MCF 10A (cell line): ENCODE measurements around the gene SPATA21. TPM values are rescaled to one million over a fixed set of nuclear protein-coding genes. Genes with fewer than 3 reads are reported as not detected.
A peak's percentile ranks its signal among the peaks of the same experiment; 100 is the strongest.

Experiments used
- BruUV-seq: library from RNA; stranded (reverse); fragments of 400-500 nt; replicated peaks from 2 replicates; lab custom pipeline; 2021; lab: Mats Ljungman, UMichigan
- CTCF ChIA-PET: fragments of 300-600 bp; sonication (Branson Sonifier 250); formaldehyde crosslinking; extraction: SDS; loops from one replicate; lab custom pipeline; 2021; ENCODE audit warnings: antibody characterized with exemption, inconsistent platforms; lab: Yijun Ruan, JAX
- POLR2A ChIA-PET: fragments of 300-600, 350-650 bp; sonication (Branson Sonifier 250); formaldehyde crosslinking; extraction: SDS; loops from one replicate; lab custom pipeline; 2020; ENCODE audit warnings: antibody characterized with exemption, inconsistent platforms; lab: Yijun Ruan, JAX
- DNase-seq: peaks from one replicate; pipeline ENCODE4 v3.0.0-alpha.2; 2018; ENCODE audit not compliant: unreplicated experiment
- H3K27ac Mint-ChIP-seq: one replicate; pipeline ENCODE4 v1.8.0; 2022; ENCODE audit warnings: mild to moderate bottlenecking, low read depth, mixed read lengths; ENCODE audit not compliant: unreplicated experiment
- H3K27me3 Mint-ChIP-seq: one replicate; pipeline ENCODE4 v1.8.0; 2022; ENCODE audit warnings: mixed read lengths; ENCODE audit not compliant: insufficient read depth, unreplicated experiment
- H3K36me3 Mint-ChIP-seq: one replicate; pipeline ENCODE4 v1.8.0; 2022; ENCODE audit warnings: mild to moderate bottlenecking, moderate library complexity, mixed read lengths; ENCODE audit not compliant: insufficient read depth, unreplicated experiment
- H3K4me1 Mint-ChIP-seq: one replicate; pipeline ENCODE4 v1.8.0; 2022; ENCODE audit warnings: mixed read lengths; ENCODE audit not compliant: insufficient read depth, unreplicated experiment
- H3K4me3 Mint-ChIP-seq: one replicate; pipeline ENCODE4 v1.8.0; 2022; ENCODE audit warnings: mild to moderate bottlenecking, moderate library complexity, mixed read lengths; ENCODE audit not compliant: unreplicated experiment
- H3K9me3 Mint-ChIP-seq: one replicate; pipeline ENCODE4 v1.8.0; 2022; ENCODE audit warnings: mixed read lengths; ENCODE audit not compliant: unreplicated experiment
- intact Hi-C: fragments of 100-400 bp; cut with micrococcal nuclease; formaldehyde crosslinking; loops from 2 replicates; pipeline ENCODE4 v1.14.1; 2022
- total RNA-seq: library from RNA; stranded (reverse); gene quantifications from 2 replicates; pipeline ENCODE4 v1.2.3, GENCODE V29; 2022
- TF ChIP-seq, protein P1 (sequence below): fragments of 200-600 bp; IDR thresholded peaks from one replicate; pipeline ENCODE4 v1.8.0; 2022; ENCODE audit warnings: antibody characterized with exemption, mild to moderate bottlenecking; ENCODE audit not compliant: unreplicated experiment

SPATA21 gene
- total RNA-seq, 1 experiment from 2014 or later = not detected

DNA sequence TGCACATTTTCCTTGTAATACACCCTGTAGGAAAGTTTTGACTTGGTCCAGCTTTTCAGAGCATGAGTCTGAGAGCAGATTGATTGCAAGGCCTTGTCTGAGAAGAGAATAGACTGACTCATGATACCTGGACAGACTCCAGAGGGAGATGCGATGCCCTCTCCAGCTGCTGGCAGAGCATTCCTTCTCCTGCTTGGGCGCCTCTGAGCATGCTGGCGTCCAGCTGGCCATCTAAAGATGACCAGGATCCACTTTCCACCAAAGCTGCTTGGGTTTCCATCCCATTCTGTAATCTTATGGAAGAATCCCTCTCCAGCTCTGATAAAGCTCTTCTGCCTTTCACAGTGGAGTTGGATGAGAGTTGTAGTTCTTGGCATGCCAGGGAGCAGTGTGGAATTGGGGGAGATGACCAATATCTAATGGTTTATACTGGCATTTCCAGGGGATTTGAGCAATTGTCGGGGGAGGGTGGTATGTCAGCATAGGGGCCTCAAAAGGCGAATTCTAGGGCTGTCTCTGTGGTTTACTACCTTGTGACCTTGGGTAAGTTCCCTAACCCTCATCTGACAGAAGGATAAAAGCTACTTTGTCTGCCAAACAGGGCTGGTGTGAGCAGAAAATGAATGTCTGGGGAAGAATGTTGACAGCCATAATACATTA is 50.6 kb downstream of the SPATA21 start:
- TF ChIP-seq, protein P1, sequence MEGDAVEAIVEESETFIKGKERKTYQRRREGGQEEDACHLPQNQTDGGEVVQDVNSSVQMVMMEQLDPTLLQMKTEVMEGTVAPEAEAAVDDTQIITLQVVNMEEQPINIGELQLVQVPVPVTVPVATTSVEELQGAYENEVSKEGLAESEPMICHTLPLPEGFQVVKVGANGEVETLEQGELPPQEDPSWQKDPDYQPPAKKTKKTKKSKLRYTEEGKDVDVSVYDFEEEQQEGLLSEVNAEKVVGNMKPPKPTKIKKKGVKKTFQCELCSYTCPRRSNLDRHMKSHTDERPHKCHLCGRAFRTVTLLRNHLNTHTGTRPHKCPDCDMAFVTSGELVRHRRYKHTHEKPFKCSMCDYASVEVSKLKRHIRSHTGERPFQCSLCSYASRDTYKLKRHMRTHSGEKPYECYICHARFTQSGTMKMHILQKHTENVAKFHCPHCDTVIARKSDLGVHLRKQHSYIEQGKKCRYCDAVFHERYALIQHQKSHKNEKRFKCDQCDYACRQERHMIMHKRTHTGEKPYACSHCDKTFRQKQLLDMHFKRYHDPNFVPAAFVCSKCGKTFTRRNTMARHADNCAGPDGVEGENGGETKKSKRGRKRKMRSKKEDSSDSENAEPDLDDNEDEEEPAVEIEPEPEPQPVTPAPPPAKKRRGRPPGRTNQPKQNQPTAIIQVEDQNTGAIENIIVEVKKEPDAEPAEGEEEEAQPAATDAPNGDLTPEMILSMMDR = no peak
- peaks cover 17% of the 10 kb centered on the region for H3K36me3 Mint-ChIP-seq
- peaks cover 30% of the 10 kb centered on the region for H3K4me1 Mint-ChIP-seq
- H3K27ac Mint-ChIP-seq = peak overlapping the region; percentile 86
- H3K9me3 Mint-ChIP-seq = no peaks in the 10 kb centered on the region
- DNase-seq = peak; percentile 89
- no peak overlapping the region for H3K4me3 Mint-ChIP-seq
- H3K27me3 Mint-ChIP-seq = no peaks in the 10 kb centered on the region
- ChIA-PET POLR2A (interaction anchor here (0.6 to 3.9 kb wide), 12 partner anchors 10 to 241 kb away, joined by 3 to 21 read pairs (median 4); partner anchors contain the start of genes NECAP2 and SZRD1), CTCF (interaction anchor here (0.6 kb wide), 1 partner anchor 53 kb away, joined by 3 read pairs; the partner anchor contains the start of gene NECAP2)
- intact Hi-C loops = no loop called here
- BruUV-seq = no TSS peak

- ChIA-PET CTCF (no interaction called here), POLR2A (interaction anchor here (0.6 to 3.9 kb wide), 11 partner anchors 11 to 241 kb away, joined by 3 to 21 read pairs (median 4); partner anchors contain the start of genes NECAP2 and SZRD1)
- BruUV-seq = no TSS peak
Observed at GRCh38 chr1:16385659-16386453, 51.4 kb downstream of the SPATA21 start.

DNA sequence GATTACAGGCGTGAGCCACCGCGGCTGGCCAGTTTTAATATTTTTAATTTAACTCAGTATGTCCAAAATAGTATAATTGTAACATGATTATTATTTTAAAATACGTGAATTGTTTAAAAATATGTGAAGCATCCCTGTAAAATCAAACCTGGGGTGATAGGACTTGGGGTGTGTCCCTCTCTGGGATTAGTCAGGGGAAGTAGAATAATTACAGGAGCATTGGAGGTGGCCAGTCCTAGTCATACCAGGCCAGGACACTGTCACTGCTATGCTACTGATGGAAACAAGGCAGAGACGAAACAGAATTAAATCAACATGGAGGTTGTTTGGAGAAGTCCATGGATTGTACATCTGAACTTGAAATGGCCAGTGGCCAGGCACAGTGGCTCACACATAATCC is 53.3 kb downstream of the SPATA21 start:
- POLR2A ChIA-PET = no interaction called here
- peak overlapping the region; percentile 46 for H3K27ac Mint-ChIP-seq
- no peaks in the 10 kb centered on the region for H3K27me3 Mint-ChIP-seq
- H3K4me1 Mint-ChIP-seq = peaks cover 34% of the 10 kb centered on the region
- no peak overlapping the region for H3K4me3 Mint-ChIP-seq
- intact Hi-C loops = loop anchor here (5.0 kb wide), 1 partner anchor 437 kb away; no protein-coding TSS in a partner anchor
- no TSS peak for BruUV-seq
- H3K9me3 Mint-ChIP-seq = no peaks in the 10 kb centered on the region
- no peak for DNase-seq
- TF ChIP-seq, protein P1 = no peak
- peaks cover 5% of the 10 kb centered on the region for H3K36me3 Mint-ChIP-seq
- CTCF ChIA-PET = no interaction called here

More at GRCh38 chr1:16385659-16386453, 51.4 kb downstream of the SPATA21 start:
- no peak overlapping the region for H3K4me3 Mint-ChIP-seq
- TF ChIP-seq, protein P1 = no peak
- H3K27me3 Mint-ChIP-seq = no peaks in the 10 kb centered on the region
- peak overlapping the region; percentile 86 for H3K27ac Mint-ChIP-seq
- no peaks in the 10 kb centered on the region for H3K9me3 Mint-ChIP-seq
- intact Hi-C loops = no loop called here
- H3K36me3 Mint-ChIP-seq = peaks cover 17% of the 10 kb centered on the region
- H3K4me1 Mint-ChIP-seq = peaks cover 30% of the 10 kb centered on the region
- no peak for DNase-seq

GRCh38 chr1:16380868-16381267 is 56.4 kb downstream of the SPATA21 start:
- Mint-ChIP-seq H3K27me3 (no peaks in the 10 kb centered on the region), H3K4me1 (peaks cover 20% of the 10 kb centered on the region), H3K27ac (no peak overlapping the region), H3K4me3 (no peak overlapping the region), H3K36me3 (peaks cover 5% of the 10 kb centered on the region), H3K9me3 (no peaks in the 10 kb centered on the region)
- BruUV-seq = no TSS peak
- CTCF ChIA-PET = interaction anchor here (0.6 to 2.1 kb wide), 4 partner anchors 10 to 146 kb away, joined by 4 to 6 read pairs (median 4); no protein-coding TSS in a partner anchor
- POLR2A ChIA-PET = interaction anchor here (0.7 to 1.5 kb wide), 2 partner anchors 13 to 19 kb away, joined by 3 to 6 read pairs; no protein-coding TSS in a partner anchor
- no peak for DNase-seq
- intact Hi-C loops = loop anchor here (5.0 kb wide), 1 partner anchor 434 kb away; no protein-coding TSS in a partner anchor
- TF ChIP-seq, protein P1 = no peak
